OCI-LY3 (cell line): ENCODE data around the gene PPP1R12B.

Source experiments
- CTCF ChIP-seq: fragments of 200-600, 300-600 bp; sonication (generic); IDR thresholded peaks from 2 replicates; pipeline ENCODE4 v1.5.1; 2014; ENCODE audit warnings: antibody characterized with exemption, low read length, low read depth
- EZH2phosphoT487 ChIP-seq: fragments of 200-600 bp; shearing (Covaris generic); IDR thresholded peaks from 2 replicates; pipeline ENCODE4 v1.6.1; 2018; ENCODE audit warnings: antibody characterized with exemption, mixed run types, low read depth

- TF ChIP-seq CTCF = no peak
- TF ChIP-seq EZH2phosphoT487 = no peak
These were observed 62.9 kb downstream of the PPP1R12B start for GRCh38 chr1:202411422-202411821.
